Measurements from ENCODE around the gene LIPN.

Gene LIPN

GRCh38 chr10:88793712-88794299, 34.0 kb downstream of the LIPN start:
- TF ChIP-seq CTCF (IDR thresholded peaks at IDR 0.05; ENCODE audit: low read depth, low read length), result no peak
- H3K4me3 ChIP-seq (ENCODE audit: low read depth, low read length), result no peak overlapping the region

GRCh38 chr10:88794731-88795130, 34.9 kb downstream of the LIPN start:
- TF ChIP-seq CTCF (IDR thresholded peaks at IDR 0.05; ENCODE audit: low read depth, low read length), result no peak
- no peak overlapping the region for H3K4me3 ChIP-seq (ENCODE audit: low read depth, low read length)

- H3K4me3 ChIP-seq (ENCODE audit: low read depth, low read length), result no peak overlapping the region
- TF ChIP-seq CTCF (IDR thresholded peaks at IDR 0.05; ENCODE audit: low read depth, low read length), result no peak
Measured at GRCh38 chr10:88800152-88801125, 40.6 kb downstream of the LIPN start.

- no peak within 1 kb of the TSS for H3K4me3 ChIP-seq (ENCODE audit: low read depth, low read length)
- no peak for TF ChIP-seq CTCF (IDR thresholded peaks at IDR 0.05; ENCODE audit: low read depth, low read length)
Measured at GRCh38 chr10:88802523-88803285, 42.9 kb downstream of the LIPN start, which contains the start of gene LIPM. Gene LIPM (plus strand): TSS chr10:88802730. CDS start chr10:88802897, 167 bp downstream.

- TF ChIP-seq CTCF (IDR thresholded peaks at IDR 0.05; ENCODE audit: low read depth, low read length), result no peak
- no peak overlapping the region for H3K4me3 ChIP-seq (ENCODE audit: low read depth, low read length)
Measured at GRCh38 chr10:88803641-88804040, 43.8 kb downstream of the LIPN start.

GRCh38 chr10:88804083-88804812, 44.4 kb downstream of the LIPN start:
- no peak for TF ChIP-seq CTCF (IDR thresholded peaks at IDR 0.05; ENCODE audit: low read depth, low read length)
- no peak overlapping the region for H3K4me3 ChIP-seq (ENCODE audit: low read depth, low read length)
